ENCODE results near the gene CHMP4B. TPM values are rescaled to one million over a fixed set of nuclear protein-coding genes. Genes with fewer than 3 reads are reported as not detected.

The CHMP4B gene
- total RNA-seq, 1 donor from 2014 or later, result 137 TPM

DNA sequence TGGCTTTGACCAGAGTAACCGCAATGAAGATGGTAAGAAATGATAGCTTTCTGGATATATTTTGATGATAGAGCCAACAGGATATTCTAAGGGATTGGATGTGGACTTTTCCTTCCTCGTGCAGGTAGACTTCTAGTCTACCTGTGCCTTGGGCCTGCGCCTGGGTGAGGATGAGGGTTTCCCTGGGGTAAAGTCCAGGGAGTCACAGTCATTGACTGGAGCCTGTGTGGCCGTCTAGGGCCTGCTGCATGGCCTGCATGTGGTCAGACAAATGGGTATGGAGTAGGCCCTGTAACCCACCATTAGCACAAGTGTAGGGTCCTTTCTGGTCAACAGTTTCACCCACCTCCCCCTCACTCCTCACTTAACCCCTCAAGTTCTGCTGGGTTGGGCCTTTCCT is 12.7 kb upstream of the CHMP4B start:
- H3K9me3 Mint-ChIP-seq (ENCODE audit: low read depth), result peaks cover 9% of the 10 kb centered on the region
- peaks cover 3% of the 10 kb centered on the region for H3K36me3 Mint-ChIP-seq (ENCODE audit: insufficient read depth)
- no peak overlapping the region for H3K4me3 Mint-ChIP-seq (ENCODE audit: low read depth)
- peaks cover 21% of the 10 kb centered on the region for H3K4me1 Mint-ChIP-seq (ENCODE audit: low read depth)
- no peaks in the 10 kb centered on the region for H3K27me3 Mint-ChIP-seq
- TF ChIP-seq, protein P1, sequence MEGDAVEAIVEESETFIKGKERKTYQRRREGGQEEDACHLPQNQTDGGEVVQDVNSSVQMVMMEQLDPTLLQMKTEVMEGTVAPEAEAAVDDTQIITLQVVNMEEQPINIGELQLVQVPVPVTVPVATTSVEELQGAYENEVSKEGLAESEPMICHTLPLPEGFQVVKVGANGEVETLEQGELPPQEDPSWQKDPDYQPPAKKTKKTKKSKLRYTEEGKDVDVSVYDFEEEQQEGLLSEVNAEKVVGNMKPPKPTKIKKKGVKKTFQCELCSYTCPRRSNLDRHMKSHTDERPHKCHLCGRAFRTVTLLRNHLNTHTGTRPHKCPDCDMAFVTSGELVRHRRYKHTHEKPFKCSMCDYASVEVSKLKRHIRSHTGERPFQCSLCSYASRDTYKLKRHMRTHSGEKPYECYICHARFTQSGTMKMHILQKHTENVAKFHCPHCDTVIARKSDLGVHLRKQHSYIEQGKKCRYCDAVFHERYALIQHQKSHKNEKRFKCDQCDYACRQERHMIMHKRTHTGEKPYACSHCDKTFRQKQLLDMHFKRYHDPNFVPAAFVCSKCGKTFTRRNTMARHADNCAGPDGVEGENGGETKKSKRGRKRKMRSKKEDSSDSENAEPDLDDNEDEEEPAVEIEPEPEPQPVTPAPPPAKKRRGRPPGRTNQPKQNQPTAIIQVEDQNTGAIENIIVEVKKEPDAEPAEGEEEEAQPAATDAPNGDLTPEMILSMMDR (IDR thresholded peaks at IDR 0.05; ENCODE audit: unreplicated experiment), result no peak
- no peak for DNase-seq (ENCODE audit: low spot score, unreplicated experiment)
- peak overlapping the region; percentile 60 for H3K27ac Mint-ChIP-seq

DNA sequence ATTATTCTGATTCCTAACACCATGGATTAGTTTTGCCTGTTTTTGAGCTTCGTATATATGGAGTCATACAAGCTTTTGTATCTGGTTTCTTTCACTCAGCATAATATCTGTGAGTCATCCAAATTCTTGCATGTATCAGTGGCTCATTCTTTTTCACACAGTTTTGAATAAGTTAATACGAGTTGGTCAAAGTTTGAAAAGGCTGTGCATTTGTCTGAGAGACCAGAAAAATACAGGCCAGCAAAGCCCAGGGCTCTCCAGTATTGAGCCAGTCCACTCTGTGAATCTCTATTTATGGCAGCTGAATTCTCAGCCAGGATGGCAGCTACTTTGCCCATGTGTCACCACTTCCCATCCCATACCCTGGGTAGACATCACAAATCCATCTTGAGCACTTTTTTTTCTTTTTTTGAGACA is 7.2 kb upstream of the CHMP4B start:
- Mint-ChIP-seq H3K4me3 (ENCODE audit: low read depth) (no peak overlapping the region), H3K9me3 (ENCODE audit: low read depth) (peaks cover 4% of the 10 kb centered on the region), H3K4me1 (ENCODE audit: low read depth) (no peaks in the 10 kb centered on the region), H3K36me3 (ENCODE audit: insufficient read depth) (no peaks in the 10 kb centered on the region), H3K27ac (no peak overlapping the region), H3K27me3 (no peaks in the 10 kb centered on the region)
- TF ChIP-seq, protein P1 (IDR thresholded peaks at IDR 0.05; ENCODE audit: unreplicated experiment), result no peak
- DNase-seq (ENCODE audit: low spot score, unreplicated experiment), result no peak

DNA sequence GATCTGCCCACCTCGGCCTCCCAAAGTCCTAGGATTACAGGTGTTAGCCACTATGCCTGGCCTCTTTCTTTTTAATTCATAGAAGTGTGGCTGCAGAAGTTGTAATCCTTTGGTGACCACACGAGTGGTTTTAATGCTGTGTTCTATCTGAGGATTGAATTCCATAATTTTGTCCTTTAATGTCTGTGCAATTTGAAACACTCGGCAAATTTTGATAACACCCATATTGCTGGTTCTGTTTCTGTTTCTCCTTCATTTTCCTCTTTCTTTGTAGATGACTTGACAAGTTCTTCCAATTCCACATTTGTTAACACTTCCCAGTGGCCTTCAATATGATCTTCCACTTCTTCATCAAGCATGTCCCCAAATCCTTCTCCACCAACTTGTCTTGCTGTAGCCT is 2.8 kb upstream of the CHMP4B start:
- H3K27ac Mint-ChIP-seq, result no peak overlapping the region
- no peak overlapping the region for H3K4me3 Mint-ChIP-seq (ENCODE audit: low read depth)
- no peaks in the 10 kb centered on the region for H3K9me3 Mint-ChIP-seq (ENCODE audit: low read depth)
- peaks cover 1% of the 10 kb centered on the region for H3K36me3 Mint-ChIP-seq (ENCODE audit: insufficient read depth)
- no peak for DNase-seq (ENCODE audit: low spot score, unreplicated experiment)
- H3K4me1 Mint-ChIP-seq (ENCODE audit: low read depth), result peaks cover 13% of the 10 kb centered on the region
- TF ChIP-seq, protein P1 (IDR thresholded peaks at IDR 0.05; ENCODE audit: unreplicated experiment), result no peak
- no peaks in the 10 kb centered on the region for H3K27me3 Mint-ChIP-seq

DNA sequence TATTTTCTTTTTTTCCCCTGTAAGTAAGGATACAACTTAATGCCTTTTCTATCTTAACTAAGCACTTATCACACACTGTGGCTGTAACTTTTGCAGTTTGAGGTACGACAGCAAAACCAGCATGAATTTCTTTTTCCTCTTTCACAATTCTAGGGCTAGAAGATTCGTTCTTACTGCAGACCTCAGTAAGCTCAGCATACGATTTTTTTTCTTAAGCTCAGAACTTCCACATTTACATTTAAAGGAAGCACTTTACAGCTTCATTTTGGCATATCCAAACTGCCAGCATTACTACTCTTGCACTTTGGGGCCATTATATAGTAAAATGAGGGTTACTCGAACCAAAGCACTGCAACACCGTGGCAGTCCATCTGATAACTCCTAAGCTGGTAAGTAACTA is 889 bp upstream of the CHMP4B start:
- no peak overlapping the region for H3K4me3 Mint-ChIP-seq (ENCODE audit: low read depth)

DNA sequence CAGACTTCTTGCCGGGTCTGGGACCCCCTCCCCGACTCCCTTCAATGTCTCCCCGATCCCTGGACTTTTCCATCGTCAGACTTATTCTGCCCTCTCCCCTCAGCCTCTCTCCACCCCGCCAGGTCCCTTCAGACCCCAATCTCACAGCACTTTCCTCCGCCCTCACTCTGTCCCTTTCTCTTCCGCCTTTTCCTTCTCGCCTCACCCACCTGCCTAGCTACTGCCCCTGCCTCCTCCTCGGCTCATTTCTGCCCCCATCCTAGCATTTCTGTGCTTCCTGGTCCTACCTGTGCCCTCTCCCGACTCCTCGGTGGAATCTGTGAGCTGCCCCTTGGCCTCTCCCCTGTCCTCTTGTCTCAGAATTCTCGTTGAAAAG is 616 bp downstream of the CHMP4B start:
- Mint-ChIP-seq H3K27ac (peak overlapping the region; percentile 95), H3K36me3 (ENCODE audit: insufficient read depth) (peaks cover 4% of the 10 kb centered on the region), H3K9me3 (ENCODE audit: low read depth) (no peaks in the 10 kb centered on the region), H3K4me1 (ENCODE audit: low read depth) (peaks cover 28% of the 10 kb centered on the region), H3K4me3 (ENCODE audit: low read depth) (peak overlapping the region; percentile 91), H3K27me3 (no peaks in the 10 kb centered on the region)
- no peak for DNase-seq (ENCODE audit: low spot score, unreplicated experiment)
- TF ChIP-seq, protein P1 (IDR thresholded peaks at IDR 0.05; ENCODE audit: unreplicated experiment), result no peak

More for the DNA sequence above, 889 bp upstream of the CHMP4B start:
- TF ChIP-seq, protein P1 (IDR thresholded peaks at IDR 0.05; ENCODE audit: unreplicated experiment), result no peak
- H3K27me3 Mint-ChIP-seq, result no peaks in the 10 kb centered on the region
- H3K4me1 Mint-ChIP-seq (ENCODE audit: low read depth), result peaks cover 28% of the 10 kb centered on the region
- H3K27ac Mint-ChIP-seq, result no peak overlapping the region
- peaks cover 3% of the 10 kb centered on the region for H3K36me3 Mint-ChIP-seq (ENCODE audit: insufficient read depth)
- H3K9me3 Mint-ChIP-seq (ENCODE audit: low read depth), result no peaks in the 10 kb centered on the region
- no peak for DNase-seq (ENCODE audit: low spot score, unreplicated experiment)
